GM15510 (cell line): ENCODE results near the gene ZNF81.

ENCODE experiments used
- POLR2A ChIP-seq: IDR thresholded peaks from 3 replicates; pipeline ENCODE4 v1.6.1; 2011; ENCODE audit warnings: borderline replicate concordance; ENCODE audit not compliant: insufficient read length; ENCODE audit errors: extremely low read depth

The ZNF81 gene

GRCh38 chrX:47838361-47838760, 1.7 kb downstream of the ZNF81 start:
- TF ChIP-seq POLR2A: no peak

GRCh38 chrX:47840111-47840510, 3.4 kb downstream of the ZNF81 start:
- TF ChIP-seq POLR2A: no peak

DNA sequence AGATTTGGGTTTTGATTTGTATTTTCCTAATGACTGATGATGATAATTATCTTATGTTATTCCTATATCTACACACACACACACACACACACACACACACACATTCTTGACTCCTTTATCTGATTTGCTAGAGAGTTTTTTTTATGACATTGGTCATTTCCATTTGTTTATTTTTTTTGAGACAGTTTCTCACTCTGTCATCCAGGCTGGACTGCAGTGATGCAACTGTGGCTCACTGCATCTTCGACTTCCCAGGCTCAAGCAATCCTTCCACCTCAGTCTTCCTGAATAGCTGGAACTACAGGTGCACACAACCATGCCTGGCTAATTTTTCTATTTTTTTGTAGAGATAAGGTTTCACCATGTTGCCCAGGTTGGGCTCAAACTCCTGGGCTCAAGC, 6.7 kb downstream of the ZNF81 start:
- no peak for TF ChIP-seq POLR2A

DNA sequence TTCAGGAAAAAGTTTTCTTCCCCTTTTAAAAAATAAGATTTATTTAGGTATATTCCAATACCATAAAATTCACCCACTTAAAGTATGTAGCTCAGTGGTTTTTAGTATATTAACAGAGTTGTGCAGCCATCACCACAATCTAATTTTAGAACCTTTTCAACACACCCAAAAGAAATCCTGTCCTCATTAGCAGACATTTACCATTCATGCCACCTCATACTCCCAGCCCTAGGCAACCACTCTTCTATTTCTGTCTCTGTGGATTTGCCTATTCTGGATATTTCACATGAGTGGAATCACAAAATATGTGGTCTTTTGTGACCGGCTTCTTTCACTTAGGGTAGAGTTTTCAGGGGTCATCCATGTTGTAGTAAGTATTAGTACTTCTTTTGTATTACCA, 7.4 kb downstream of the ZNF81 start:
- no peak for TF ChIP-seq POLR2A

GRCh38 chrX:47846040-47846439, 9.3 kb downstream of the ZNF81 start:
- no peak for TF ChIP-seq POLR2A

GRCh38 chrX:47849778-47850177, 13.1 kb downstream of the ZNF81 start:
- no peak for TF ChIP-seq POLR2A

GRCh38 chrX:47850901-47851300, 14.2 kb downstream of the ZNF81 start:
- TF ChIP-seq POLR2A: no peak

DNA sequence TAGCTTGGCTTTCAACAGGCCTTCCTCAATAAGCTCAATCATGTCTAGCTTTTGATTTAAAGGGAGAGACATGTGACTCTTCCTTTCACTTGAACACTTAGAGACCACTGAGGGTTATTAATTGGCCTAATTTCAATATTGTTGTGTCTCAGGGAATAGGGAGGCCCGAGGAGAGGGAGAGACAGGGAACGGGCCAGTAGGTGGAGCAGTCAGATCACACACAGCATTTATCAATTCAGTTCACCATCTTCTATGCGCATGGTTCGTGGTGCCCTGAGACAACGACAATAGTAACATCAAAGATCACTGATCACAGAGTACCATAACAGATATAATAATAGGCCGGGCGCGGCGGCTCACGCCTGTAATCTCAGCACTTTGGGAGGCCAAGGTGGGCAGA, 17.8 kb downstream of the ZNF81 start:
- no peak for TF ChIP-seq POLR2A

GRCh38 chrX:47859686-47860085, 23.0 kb downstream of the ZNF81 start:
- no peak for TF ChIP-seq POLR2A

GRCh38 chrX:47862680-47863079, 26.0 kb downstream of the ZNF81 start:
- no peak for TF ChIP-seq POLR2A

DNA sequence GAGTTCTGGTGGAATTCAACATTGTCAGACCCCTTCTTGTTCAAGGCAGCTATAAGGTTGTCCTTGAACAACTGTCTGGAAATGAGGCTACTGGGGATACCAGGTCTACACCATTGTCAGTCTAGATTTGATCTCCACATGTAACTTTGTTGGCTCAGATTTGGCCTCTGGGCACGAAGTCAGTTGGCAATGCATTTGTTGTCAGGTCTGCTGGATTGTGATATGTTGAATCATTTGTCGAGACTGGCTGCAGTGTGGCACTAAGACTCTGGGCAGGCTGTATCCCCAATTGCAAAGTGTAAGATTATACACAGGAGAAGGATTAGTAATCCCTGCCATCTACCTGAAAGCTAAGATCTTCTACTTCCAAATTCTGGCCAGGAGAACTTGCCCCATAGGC, 26.5 kb downstream of the ZNF81 start:
- no peak for TF ChIP-seq POLR2A

DNA sequence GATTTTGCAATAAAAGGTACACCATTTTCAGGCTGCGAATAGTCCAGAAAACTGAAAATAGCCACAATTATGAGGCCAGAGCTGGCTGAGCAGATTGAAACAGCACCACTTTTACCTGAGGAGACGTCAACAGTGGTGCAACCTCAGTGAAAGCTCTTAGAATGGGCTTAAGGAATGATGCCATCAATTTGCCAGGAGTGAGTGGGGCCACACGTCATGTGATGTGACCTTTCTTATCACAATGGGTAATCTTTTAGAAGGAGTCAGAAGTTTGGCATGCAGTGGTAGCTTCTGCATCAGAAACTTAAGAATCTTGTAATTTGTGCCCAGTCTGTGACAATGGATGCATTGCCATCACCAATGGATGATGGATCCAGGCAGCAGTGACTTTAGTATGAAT, 27.6 kb downstream of the ZNF81 start:
- no peak for TF ChIP-seq POLR2A

DNA sequence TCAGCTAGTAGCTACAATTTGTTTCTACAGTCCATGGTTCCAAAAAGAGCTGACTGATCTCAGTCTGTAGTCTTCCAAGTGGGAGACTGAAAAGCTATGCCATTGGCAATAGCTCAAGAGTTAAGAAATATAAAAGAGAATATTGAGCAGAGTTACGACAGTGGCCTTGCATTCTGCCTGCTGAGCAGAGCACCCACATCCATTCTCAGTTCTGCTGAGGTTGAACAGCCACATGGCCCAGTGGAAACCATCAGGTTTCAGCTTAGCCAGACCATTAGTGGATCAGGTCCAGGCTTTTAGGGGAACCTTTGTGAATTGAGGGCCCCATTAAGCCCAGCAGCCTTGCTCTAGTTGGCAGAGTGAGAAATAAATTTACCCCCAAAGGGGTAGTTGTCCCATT, 28.1 kb downstream of the ZNF81 start:
- no peak for TF ChIP-seq POLR2A

DNA sequence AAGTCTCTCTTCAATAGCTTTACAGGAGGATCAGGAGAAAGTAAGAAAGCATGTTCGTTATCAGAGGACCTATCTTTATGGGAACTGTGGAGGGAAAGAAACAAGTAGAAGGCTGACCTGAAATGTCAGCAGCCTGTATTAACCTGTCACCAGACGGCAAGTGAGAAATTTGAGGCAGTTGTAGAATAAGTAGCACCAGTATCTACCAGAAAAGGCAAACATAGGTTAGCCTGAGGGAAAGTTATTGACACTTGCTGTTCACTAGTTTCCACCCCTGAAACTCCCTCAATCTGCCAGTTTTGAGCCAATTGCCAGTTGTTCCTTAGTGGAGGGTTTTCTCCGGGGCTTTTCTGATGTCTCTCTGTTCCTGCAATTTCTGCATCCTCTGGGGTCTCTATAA, 36.4 kb downstream of the ZNF81 start:
- no peak for TF ChIP-seq POLR2A

DNA sequence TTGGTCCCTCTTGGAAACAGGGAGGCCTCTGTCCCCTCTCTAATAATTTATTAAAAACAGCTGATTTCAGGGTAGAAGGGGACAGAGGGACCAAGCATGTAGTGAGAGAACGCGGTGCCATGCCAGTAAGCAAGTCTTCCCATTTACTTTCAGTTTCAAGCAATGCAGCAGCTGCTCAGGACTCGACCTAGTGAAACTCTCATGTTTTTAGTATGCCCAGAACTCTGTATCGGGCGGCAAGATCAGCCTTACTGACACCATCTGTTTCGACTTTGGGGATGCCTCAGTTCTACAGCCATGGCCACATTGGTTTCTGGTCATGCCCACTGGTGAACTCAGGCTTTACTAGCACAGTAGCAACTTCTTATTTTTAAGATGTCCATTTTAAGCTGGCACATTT, 40.6 kb downstream of the ZNF81 start:
- no peak for TF ChIP-seq POLR2A

DNA sequence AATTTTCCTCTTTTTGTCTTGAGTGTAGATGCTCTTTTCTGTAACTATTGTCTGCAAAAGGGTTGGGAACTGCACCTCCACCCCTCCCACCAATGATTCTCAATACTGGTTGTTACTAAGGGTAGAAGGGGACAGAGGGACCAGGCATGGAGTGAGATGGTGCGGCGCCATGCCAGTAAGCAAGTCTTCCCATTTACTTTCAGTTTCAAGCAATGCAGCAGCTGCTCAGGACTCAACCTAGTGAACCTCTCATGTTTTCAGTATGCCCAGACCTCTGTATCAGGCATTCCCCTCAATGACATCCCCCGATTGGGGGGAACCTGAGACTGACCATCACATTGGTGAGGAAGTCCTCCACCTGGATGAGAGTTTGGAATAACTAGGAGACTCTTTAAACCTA, 41.5 kb downstream of the ZNF81 start:
- no peak for TF ChIP-seq POLR2A

- no peak for TF ChIP-seq POLR2A
Observed at GRCh38 chrX:47879463-47879862, 42.8 kb downstream of the ZNF81 start.
